ENCODE data around the gene MGAT4A.
A peak's percentile ranks its signal among the peaks of the same experiment; 100 is the strongest.

MGAT4A gene

DNA sequence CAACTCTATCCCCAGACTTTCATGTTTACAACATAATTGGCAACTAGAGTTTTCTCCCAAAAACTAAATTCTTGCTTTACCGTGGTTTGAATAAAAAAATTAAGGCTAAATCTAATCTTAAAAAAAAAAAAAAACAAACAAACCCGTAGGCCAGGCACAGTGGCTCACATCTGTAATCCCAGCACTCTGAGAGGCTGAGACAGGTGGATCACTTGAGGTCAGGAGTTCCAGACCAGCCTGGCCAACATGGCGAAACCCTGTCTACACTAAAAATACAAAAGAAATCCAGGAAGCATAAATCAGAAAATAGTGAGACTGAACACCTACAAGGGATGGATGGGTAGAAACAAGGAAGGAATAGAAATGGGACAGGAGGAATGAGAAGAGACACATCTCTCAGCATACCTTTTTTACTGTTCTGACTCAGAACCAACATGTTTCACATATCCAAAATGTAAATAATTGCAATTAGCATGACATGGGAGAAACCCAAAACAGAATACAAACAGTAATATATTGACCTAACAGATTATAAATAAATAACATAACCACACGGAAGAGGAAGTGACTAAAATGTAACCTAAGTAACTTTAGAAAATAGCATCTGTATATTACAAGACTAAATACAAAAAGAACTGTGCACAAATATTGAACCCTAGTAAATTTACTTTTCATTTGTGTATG, 17.5 kb downstream of the MGAT4A start:
- H3K4me3 ChIP-seq (ENCODE audit: low read depth, low read length) = no peak overlapping the region; the same call in 1 of the 2 replicates
- peak; percentile 29 for DNase-seq (ENCODE audit: low read depth)
- TF ChIP-seq CTCF (IDR thresholded peaks at IDR 0.05; ENCODE audit: low read depth, low read length, missing control alignments) = no peak

- no peak for DNase-seq (ENCODE audit: low read depth)
- no peak for TF ChIP-seq CTCF (IDR thresholded peaks at IDR 0.05; ENCODE audit: low read depth, low read length, missing control alignments)
- no peak overlapping the region for H3K4me3 ChIP-seq (ENCODE audit: low read depth, low read length)
Measured at GRCh38 chr2:98712145-98712544, 18.8 kb downstream of the MGAT4A start.

DNA sequence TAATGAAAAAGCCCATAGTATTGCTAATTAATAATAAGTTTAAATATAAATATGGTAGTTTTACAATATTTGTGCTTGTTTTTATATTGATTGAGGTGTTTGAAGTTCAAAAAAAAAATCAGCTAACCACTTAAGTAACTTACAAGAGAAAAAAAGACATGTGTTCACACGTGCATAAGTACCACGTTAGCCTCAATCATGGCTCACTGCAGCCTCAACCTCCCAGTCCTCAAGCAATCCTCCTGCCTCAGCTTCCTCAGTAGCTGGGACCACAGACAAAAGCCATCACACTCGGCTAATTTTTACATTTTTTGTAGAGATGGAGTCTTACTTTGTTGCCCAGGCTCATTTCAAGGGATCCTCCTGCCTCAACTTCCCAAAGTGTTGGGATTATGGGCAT, 19.4 kb downstream of the MGAT4A start:
- no peak for TF ChIP-seq CTCF (IDR thresholded peaks at IDR 0.05; ENCODE audit: low read depth, low read length, missing control alignments)
- H3K4me3 ChIP-seq (ENCODE audit: low read depth, low read length) = no peak overlapping the region
- DNase-seq (ENCODE audit: low read depth) = no peak

- TF ChIP-seq CTCF (IDR thresholded peaks at IDR 0.05; ENCODE audit: low read depth, low read length, missing control alignments) = no peak
- no peak for DNase-seq (ENCODE audit: low read depth)
- no peak overlapping the region for H3K4me3 ChIP-seq (ENCODE audit: low read depth, low read length)
Measured at GRCh38 chr2:98710734-98711133, 20.2 kb downstream of the MGAT4A start.

DNA sequence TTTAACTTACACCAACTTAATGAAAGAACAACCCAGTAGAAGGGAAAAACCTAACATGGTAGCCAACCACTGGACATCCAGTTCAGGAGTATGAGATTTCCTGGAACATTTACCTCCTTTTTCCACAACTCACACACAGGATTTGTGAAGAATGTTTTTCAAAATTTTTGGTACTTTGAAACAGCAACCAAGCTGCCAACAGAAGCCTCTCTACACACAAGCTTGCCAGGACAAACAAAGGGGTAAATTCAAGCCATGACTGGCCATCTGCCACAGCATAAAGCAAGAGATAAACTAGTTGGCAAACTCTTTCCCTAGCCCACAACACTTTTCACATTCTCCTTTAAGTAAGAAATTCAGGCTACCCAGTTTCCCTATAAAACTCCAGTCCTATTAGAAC, 21.4 kb downstream of the MGAT4A start:
- no peak overlapping the region for H3K4me3 ChIP-seq (ENCODE audit: low read depth, low read length)
- TF ChIP-seq CTCF (IDR thresholded peaks at IDR 0.05; ENCODE audit: low read depth, low read length, missing control alignments) = no peak
- no peak for DNase-seq (ENCODE audit: low read depth)

DNA sequence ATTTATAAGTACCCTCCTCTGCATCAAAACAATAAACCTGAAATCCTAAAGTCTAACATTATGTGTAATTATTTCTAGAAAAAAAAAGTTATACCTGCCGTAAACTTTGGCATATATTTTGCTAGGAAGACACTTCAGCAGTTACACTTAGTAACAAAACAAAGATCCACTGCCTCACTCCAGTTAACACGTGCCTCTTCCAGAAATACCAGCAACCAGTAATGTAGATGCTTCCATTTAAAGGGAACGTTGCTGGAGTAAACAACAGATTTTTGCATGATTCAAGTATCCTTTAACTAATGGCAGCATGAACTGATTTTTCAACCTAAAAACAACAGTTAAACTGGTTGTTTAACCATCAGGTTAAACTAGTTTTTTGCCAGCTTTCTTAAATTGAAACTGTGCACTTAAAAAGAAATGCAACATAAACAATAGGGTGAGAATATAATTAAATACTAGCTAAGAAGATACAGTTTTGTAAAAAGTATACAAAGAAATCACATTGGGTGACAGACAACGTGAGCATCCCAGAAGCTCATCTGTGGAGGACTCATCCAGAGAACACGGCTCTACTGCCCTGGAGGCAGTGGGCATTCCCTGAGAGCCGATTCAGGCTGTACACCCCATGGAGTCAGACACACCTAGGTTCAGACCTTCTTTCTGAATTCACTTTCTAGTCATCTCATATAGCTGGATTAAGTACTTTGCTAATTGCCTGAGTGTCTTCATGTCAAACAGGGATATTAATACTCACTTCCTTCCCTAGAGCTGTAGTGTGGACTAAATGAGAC, 22.3 kb downstream of the MGAT4A start:
- TF ChIP-seq CTCF (IDR thresholded peaks at IDR 0.05; ENCODE audit: low read depth, low read length, missing control alignments) = no peak
- H3K4me3 ChIP-seq (ENCODE audit: low read depth, low read length) = no peak overlapping the region
- no peak for DNase-seq (ENCODE audit: low read depth)
